HepG2 (cell line): ENCODE results near the gene PLEKHA5.

Experiments
- ZNF615 ChIP-seq: sonication (generic); formaldehyde crosslinking; IDR thresholded peaks from 2 replicates; pipeline ENCODE4 v1.5.0; 2020; ENCODE audit warnings: mild to moderate bottlenecking, missing genetic modification reagents, borderline replicate concordance
- TF ChIP-seq, protein P1 (sequence below): fragments of 450-650 bp; IDR thresholded peaks from 2 replicates; pipeline ENCODE4 v1.6.1; 2016
- TF ChIP-seq, protein P2 (sequence below): sonication (generic); formaldehyde crosslinking; IDR thresholded peaks from 2 replicates; pipeline ENCODE4 v1.4.0; 2020; ENCODE audit warnings: missing genetic modification reagents
- TF ChIP-seq, protein P3 (sequence below): sonication (generic); formaldehyde crosslinking; IDR thresholded peaks from 2 replicates; pipeline ENCODE4 v1.5.0; 2020; ENCODE audit warnings: mild to moderate bottlenecking, missing genetic modification reagents, borderline replicate concordance

DNA sequence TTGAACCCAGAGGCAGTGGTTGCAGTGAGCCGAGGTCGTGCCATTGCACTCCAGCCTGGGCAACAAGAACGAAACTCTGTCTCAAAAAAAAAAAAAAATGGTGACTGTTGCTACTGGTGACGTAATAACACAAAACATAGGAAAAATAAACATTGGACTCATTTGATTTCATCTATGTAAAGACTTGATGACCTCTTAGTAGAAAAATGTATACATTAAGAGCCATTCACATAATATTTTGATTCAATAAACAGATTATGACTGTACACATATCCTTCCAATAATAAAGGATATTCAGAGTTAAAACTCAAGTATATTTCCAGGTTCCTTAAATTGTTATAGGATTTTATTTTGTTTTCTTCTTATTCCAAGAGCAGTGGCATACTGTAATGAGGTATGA lies 244.1 kb downstream of the PLEKHA5 start:
- TF ChIP-seq, protein P1, sequence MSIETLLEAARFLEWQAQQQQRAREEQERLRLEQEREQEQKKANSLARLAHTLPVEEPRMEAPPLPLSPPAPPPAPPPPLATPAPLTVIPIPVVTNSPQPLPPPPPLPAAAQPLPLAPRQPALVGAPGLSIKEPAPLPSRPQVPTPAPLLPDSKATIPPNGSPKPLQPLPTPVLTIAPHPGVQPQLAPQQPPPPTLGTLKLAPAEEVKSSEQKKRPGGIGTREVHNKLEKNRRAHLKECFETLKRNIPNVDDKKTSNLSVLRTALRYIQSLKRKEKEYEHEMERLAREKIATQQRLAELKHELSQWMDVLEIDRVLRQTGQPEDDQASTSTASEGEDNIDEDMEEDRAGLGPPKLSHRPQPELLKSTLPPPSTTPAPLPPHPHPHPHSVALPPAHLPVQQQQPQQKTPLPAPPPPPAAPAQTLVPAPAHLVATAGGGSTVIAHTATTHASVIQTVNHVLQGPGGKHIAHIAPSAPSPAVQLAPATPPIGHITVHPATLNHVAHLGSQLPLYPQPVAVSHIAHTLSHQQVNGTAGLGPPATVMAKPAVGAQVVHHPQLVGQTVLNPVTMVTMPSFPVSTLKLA = no peak
- TF ChIP-seq, protein P2, sequence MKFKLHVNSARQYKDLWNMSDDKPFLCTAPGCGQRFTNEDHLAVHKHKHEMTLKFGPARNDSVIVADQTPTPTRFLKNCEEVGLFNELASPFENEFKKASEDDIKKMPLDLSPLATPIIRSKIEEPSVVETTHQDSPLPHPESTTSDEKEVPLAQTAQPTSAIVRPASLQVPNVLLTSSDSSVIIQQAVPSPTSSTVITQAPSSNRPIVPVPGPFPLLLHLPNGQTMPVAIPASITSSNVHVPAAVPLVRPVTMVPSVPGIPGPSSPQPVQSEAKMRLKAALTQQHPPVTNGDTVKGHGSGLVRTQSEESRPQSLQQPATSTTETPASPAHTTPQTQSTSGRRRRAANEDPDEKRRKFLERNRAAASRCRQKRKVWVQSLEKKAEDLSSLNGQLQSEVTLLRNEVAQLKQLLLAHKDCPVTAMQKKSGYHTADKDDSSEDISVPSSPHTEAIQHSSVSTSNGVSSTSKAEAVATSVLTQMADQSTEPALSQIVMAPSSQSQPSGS (CRISPR knock-in tag) = no peak
- TF ChIP-seq ZNF615 (CRISPR knock-in tag) = no peak
- TF ChIP-seq, protein P3, sequence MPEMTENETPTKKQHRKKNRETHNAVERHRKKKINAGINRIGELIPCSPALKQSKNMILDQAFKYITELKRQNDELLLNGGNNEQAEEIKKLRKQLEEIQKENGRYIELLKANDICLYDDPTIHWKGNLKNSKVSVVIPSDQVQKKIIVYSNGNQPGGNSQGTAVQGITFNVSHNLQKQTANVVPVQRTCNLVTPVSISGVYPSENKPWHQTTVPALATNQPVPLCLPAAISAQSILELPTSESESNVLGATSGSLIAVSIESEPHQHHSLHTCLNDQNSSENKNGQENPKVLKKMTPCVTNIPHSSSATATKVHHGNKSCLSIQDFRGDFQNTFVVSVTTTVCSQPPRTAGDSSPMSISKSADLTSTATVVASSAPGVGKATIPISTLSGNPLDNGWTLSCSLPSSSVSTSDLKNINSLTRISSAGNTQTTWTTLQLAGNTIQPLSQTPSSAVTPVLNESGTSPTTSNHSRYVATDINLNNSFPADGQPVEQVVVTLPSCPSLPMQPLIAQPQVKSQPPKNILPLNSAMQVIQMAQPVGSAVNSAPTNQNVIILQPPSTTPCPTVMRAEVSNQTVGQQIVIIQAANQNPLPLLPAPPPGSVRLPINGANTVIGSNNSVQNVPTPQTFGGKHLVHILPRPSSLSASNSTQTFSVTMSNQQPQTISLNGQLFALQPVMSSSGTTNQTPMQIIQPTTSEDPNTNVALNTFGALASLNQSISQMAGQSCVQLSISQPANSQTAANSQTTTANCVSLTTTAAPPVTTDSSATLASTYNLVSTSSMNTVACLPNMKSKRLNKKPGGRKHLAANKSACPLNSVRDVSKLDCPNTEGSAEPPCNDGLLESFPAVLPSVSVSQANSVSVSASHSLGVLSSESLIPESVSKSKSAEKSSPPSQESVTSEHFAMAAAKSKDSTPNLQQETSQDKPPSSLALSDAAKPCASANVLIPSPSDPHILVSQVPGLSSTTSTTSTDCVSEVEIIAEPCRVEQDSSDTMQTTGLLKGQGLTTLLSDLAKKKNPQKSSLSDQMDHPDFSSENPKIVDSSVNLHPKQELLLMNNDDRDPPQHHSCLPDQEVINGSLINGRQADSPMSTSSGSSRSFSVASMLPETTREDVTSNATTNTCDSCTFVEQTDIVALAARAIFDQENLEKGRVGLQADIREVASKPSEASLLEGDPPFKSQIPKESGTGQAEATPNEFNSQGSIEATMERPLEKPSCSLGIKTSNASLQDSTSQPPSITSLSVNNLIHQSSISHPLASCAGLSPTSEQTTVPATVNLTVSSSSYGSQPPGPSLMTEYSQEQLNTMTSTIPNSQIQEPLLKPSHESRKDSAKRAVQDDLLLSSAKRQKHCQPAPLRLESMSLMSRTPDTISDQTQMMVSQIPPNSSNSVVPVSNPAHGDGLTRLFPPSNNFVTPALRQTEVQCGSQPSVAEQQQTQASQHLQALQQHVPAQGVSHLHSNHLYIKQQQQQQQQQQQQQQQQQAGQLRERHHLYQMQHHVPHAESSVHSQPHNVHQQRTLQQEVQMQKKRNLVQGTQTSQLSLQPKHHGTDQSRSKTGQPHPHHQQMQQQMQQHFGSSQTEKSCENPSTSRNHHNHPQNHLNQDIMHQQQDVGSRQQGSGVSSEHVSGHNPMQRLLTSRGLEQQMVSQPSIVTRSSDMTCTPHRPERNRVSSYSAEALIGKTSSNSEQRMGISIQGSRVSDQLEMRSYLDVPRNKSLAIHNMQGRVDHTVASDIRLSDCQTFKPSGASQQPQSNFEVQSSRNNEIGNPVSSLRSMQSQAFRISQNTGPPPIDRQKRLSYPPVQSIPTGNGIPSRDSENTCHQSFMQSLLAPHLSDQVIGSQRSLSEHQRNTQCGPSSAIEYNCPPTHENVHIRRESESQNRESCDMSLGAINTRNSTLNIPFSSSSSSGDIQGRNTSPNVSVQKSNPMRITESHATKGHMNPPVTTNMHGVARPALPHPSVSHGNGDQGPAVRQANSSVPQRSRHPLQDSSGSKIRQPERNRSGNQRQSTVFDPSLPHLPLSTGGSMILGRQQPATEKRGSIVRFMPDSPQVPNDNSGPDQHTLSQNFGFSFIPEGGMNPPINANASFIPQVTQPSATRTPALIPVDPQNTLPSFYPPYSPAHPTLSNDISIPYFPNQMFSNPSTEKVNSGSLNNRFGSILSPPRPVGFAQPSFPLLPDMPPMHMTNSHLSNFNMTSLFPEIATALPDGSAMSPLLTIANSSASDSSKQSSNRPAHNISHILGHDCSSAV (CRISPR knock-in tag) = no peak
